Fibroblast of skin of scalp (primary cell): ENCODE results near the gene TTC28.
"Not testable (repeated sequence)": the region's sequence is repeated elsewhere in the genome, so short reads cannot be mapped to it uniquely, and the experiment has no call there.

Experiments used
- DNase-seq: peaks from one replicate; pipeline ENCODE4 v3.0.0-alpha.2; 2013

Gene TTC28

DNA sequence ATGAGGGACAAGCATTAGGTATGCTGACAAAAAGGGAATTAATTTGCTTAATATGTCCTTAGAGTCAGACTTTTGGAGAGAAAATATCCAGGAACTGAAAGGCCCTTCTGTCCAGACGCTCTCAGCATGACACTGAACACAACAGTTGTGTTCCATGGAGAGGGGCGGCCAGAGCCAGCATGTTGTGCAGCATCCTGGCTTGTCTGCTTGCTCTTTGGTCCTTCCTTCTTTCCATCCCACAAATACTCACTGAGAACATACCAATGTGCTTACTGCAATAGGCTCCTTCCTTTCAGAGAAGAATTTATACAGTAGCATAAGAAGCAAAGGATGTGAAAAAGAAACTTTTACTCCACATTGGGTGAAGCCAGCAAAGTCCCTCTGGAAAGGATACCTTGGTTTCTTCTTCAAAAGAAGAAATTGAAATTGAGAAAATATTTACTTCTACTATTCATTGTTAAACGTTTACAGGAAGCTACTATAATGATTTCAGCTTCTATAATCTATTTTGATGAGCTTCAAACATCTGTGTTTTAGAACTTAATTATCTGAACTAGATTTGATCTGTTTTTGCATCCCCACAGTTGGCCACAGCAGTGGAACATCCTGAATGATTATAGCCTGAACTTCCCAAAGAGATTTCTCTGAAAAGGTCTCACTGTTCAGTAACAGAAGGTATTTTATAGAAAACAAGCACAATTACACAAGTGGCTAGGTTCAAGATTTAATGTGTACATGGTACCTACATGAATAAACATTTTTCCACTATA lies 456.5 kb downstream of the TTC28 start:
- DNase-seq, result peak; percentile 80

GRCh38 chr22:28222571-28222970 lies 457.1 kb downstream of the TTC28 start:
- DNase-seq, result no peak

DNA sequence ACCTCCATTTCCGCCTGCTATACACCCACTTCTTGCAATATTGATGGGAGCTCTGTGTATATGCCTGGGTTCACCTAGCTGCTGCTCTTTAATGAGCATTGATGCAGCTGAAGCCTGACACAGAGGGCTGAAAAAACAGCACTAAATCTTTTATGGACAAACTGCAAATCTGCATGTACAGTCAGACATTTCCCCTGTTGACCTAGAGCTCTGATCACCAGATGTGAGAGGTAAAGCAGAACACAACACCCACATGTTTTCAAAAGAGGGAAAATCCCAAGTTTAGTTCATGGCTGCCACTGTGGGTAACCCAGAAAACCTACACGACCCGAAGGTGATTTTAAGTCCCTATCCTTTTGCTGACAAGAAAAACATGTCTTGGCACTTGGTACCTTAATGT lies 457.6 kb downstream of the TTC28 start:
- no peak for DNase-seq

DNA sequence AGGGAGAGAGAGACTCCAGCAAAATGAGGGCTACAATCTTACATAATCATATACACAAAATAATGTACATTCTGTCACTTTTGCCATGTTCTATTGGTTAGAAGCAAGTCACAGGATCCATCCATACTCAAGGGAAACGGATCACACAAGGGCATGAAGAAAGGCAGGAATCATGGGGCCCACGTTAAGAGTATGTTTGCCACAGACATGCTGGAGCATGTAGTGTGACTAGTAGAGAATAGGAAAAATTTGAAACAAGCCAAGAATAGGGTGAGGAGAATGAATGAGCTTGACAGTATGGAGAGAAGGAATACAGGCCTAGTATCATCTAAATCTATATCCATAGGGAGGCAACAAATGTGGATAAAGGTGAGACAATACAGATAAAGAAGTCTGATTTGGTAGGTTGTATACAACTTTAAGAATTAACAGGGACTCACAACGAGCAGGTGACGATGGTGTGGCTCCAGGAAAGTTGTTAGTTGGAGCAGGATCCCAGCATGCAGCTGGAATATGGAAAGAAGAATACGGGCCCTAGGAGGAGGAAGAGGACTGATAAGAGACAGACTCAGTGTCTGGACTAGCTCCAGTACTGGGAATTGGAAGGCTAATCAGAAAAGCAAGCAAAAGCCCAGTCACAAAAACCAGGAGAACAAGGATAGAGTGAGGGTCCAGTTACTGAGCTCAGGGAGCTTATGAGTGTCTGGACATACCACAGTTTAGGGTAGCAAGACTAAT lies 458.8 kb downstream of the TTC28 start:
- no peak for DNase-seq

- DNase-seq, result no peak
These were observed 462.4 kb downstream of the TTC28 start for GRCh38 chr22:28217277-28217676.

GRCh38 chr22:28214750-28215149 lies 464.9 kb downstream of the TTC28 start:
- DNase-seq, result not testable (repeated sequence)

GRCh38 chr22:28209457-28209856 lies 470.2 kb downstream of the TTC28 start:
- DNase-seq, result not testable (repeated sequence)

- DNase-seq, result no peak
These were observed 470.9 kb downstream of the TTC28 start for GRCh38 chr22:28208787-28209186.

GRCh38 chr22:28208036-28208435 lies 471.6 kb downstream of the TTC28 start:
- peak; percentile 12 for DNase-seq

DNA sequence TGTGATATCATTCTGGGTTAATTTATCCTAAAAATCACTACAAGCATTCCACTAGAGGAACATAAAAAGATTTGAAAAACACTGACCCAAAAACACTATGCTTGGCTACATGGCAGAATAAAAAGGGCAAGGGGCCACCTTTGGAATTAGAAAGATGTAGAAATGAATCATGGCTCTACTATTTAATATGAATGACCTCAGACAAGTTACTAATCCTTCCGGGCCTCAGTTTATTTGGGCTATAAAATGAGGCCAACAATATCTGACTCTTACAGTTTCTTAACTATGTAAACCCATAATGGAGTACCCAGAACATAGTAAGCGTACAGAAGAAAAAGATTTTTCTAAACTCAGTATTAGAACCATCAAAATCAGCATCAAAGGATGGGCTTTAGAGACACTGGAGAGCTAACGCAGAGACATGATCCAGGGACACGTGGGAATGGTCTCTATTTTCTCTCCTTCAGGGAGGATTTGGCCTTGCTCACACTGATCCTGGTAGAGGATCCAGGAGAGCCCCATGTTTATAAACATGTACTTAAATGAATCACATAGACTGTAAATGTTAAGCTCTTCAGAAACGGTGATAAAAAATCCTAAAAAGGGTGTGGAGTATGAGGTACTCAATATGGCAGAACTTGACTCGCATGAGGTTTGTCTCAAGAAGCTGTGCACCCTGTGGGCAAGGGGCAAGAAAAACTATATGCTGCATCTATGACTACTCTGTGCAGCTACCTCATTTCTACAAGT lies 472.2 kb downstream of the TTC28 start:
- DNase-seq, result peak; percentile 39

- no peak for DNase-seq
These were observed 473.7 kb downstream of the TTC28 start for GRCh38 chr22:28205926-28206325.

DNA sequence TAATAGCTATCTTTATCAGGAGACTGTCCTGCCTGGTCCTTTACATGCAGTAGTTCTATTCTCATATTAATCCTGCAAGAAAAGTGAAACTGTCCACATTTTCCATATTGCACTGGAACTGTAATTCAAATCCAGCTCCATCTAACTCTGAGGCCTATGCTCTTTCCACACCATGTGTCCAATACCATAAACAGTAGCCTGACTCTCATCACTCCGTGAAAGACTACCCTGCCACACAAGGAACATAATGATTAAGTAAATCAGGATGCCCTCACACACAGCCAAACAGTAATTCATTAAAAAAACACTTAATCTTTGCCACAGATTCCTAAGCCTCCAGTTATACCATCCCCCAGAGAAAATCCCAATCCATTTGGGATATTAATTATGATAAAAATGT lies 475.3 kb downstream of the TTC28 start:
- DNase-seq, result no peak

GRCh38 chr22:28203286-28203685 lies 476.4 kb downstream of the TTC28 start:
- no peak for DNase-seq

DNA sequence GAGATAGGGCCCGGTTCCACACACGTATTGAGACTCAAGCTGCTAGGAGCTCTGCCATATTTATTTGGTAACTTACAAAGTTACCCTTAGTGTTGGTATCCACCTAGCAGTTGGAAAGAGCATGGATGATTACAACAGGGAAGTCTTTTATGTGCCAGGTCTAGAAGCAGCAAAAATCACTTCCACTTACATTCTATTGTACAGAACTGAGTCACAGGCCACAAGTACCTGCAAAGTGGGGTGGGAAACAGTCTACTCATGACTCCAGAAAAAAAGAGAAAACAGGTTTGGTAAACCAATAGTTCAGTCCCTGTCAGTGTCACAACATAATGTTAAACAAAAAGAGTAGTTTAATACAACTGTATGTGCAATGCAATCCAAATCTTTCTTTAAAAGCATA lies 480.9 kb downstream of the TTC28 start:
- DNase-seq, result no peak

GRCh38 chr22:28191571-28191970 lies 488.1 kb downstream of the TTC28 start:
- not testable (repeated sequence) for DNase-seq

GRCh38 chr22:28188178-28188879 lies 491.3 kb downstream of the TTC28 start:
- no peak for DNase-seq

GRCh38 chr22:28187612-28188011 lies 492.0 kb downstream of the TTC28 start:
- peak; percentile 17 for DNase-seq

- DNase-seq, result no peak
These were observed 493.0 kb downstream of the TTC28 start for GRCh38 chr22:28186641-28187040.

- DNase-seq, result no peak
These were observed 494.5 kb downstream of the TTC28 start for GRCh38 chr22:28185130-28185529.

DNA sequence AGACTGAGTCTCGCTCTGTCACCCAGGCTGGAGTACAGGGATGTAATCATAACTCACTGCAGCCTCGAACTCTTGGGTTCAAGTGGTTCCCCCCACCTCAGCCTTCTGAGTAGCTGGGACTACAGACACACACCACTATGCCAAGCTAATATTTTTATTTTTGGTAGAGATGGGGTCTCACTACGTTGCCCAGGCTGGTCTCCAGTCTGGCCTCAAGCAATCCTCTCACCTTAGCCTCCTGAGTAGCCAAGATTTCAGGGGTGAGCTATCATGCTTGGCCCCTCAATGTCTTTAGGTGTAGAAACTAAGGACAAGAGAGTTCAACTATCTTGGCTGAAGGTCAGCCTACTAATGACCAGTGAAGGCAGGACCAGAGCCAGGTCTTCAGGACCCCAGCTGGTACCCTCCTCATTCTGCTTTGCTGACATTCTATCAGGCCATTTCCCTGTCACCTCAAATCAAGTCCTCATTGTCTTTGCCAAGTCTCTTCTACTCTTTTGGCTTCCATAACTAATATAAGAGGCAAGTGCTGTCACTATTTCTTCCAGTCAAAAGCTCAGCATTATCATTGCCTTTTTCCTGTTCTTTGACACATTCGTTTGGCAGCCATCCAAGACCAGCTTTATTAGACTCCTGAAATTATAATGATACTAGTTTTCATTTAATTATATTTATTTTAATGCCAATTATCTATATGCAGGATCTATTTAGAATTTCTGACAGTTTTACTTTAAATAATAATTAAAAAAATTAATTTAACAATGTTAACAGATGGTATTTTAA lies 496.4 kb downstream of the TTC28 start:
- DNase-seq, result no peak

DNA sequence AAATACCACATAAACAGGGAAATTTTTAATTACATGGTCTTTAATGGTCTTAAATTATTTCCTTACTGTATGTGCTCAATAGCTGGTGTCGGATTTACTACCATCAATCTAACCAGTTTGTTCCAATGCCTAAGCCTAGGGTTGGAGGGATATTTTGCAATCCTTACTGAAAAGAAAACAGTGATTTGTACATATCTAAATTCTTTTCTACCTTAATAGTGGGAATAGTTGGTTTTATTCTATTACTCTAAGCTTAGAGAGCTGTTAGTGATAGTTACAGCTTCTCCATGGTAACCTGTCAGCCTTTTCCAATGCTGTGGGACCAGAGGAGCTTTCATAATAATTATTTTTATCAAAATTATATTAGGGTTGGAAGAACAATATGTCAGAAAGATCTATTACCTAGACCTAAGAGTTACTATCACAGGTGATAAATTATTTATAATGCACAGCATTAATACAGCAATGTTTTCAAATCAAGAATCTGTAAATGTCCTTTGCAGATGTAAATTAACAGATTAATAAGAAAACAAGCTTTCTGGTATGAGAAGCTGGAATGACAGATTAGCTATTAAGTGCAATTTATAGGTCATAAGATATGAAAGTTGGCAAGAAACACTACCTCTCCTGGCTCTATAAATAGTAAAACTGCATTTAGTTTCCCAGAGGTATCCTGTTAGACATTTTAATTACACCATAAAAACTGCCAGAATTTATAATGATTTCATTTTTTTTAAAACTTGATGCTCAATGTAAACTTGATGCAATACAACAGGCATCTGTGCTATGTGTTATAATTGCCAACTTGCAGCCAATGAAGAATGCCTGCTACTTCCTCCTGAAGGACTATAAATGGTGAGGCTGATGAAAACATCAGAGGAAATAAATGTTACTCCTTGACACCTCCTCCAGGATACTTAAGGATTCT lies 498.6 kb downstream of the TTC28 start:
- peak; percentile 78 for DNase-seq
